Keratinocyte (primary cell): ENCODE measurements around the gene APP. TPM values are rescaled to one million over a fixed set of nuclear protein-coding genes. Genes with fewer than 3 reads are reported as not detected.

ENCODE experiments used
- DNase-seq: peaks from one replicate; pipeline ENCODE4 v3.0.0-alpha.2; 2011; ENCODE audit warnings: low read depth, missing footprints, low spot score
- FAIRE-seq: peaks from 2 replicates; lab custom pipeline; 2011; peaks lifted over from hg19 to GRCh38; lab: Jason Lieb, UNC
- H2AFZ ChIP-seq: 2 replicates; pipeline ENCODE4 v1.6.0; 2012; ENCODE audit warnings: low read length, control low read depth, inconsistent platforms; ENCODE audit not compliant: control insufficient read depth
- H3K27ac ChIP-seq: 2 replicates; pipeline ENCODE4 v1.5.1; 2011; ENCODE audit warnings: low read length; ENCODE audit not compliant: control insufficient read depth, insufficient read depth
- H3K27me3 ChIP-seq: 3 replicates; pipeline ENCODE4 v1.6.0; 2011; ENCODE audit warnings: low read length; ENCODE audit not compliant: control insufficient read depth, insufficient read depth; ENCODE audit errors: extremely low read depth
- H3K36me3 ChIP-seq, 2 experiments: 2 replicates in 1 of 2; 3 replicates in 1 of 2; pipeline ENCODE4 v1.5.1; 2011; ENCODE audit warnings: low read length in 2 of 2, mild to moderate bottlenecking in 1 of 2; ENCODE audit not compliant: control insufficient read depth in 2 of 2, insufficient read depth in 2 of 2; ENCODE audit errors: extremely low read depth in 1 of 2
- H3K4me1 ChIP-seq: 3 replicates; pipeline ENCODE4 v1.5.1; 2011; ENCODE audit warnings: low read length; ENCODE audit not compliant: control insufficient read depth, insufficient read depth; ENCODE audit errors: extremely low read depth
- H3K4me2 ChIP-seq: 3 replicates; pipeline ENCODE4 v1.6.0; 2011; ENCODE audit warnings: low read depth, low read length; ENCODE audit not compliant: control insufficient read depth, insufficient read depth; ENCODE audit errors: extremely low read depth
- H3K4me3 ChIP-seq, 3 experiments: fragments of 200-600 bp in 1 of 3; sonication (generic) in 1 of 3; 2 replicates in 2 of 3; 3 replicates in 1 of 3; pipeline ENCODE4 v1.5.1; 2011 to 2016; ENCODE audit warnings: low read length in 3 of 3, mild to moderate bottlenecking in 3 of 3, control low read depth in 2 of 3, inconsistent platforms in 1 of 3, low read depth in 1 of 3, mixed read lengths in 1 of 3, mixed run types in 1 of 3, moderate library complexity in 1 of 3; ENCODE audit not compliant: control insufficient read depth in 2 of 3, insufficient read depth in 2 of 3; ENCODE audit errors: extremely low read depth in 1 of 3
- H3K79me2 ChIP-seq: 2 replicates; pipeline ENCODE4 v1.6.0; 2012; ENCODE audit warnings: low read length; ENCODE audit not compliant: control insufficient read depth, insufficient read depth
- H3K9ac ChIP-seq: 3 replicates; pipeline ENCODE4 v1.6.0; 2011; ENCODE audit warnings: low read length; ENCODE audit not compliant: control insufficient read depth, insufficient read depth; ENCODE audit errors: extremely low read depth
- H3K9me1 ChIP-seq: 3 replicates; pipeline ENCODE4 v1.6.0; 2011; ENCODE audit warnings: low read length; ENCODE audit not compliant: control insufficient read depth, insufficient read depth; ENCODE audit errors: extremely low read depth
- H3K9me3 ChIP-seq: 2 replicates; pipeline ENCODE4 v1.5.1; 2012; ENCODE audit warnings: low read depth, low read length; ENCODE audit not compliant: control insufficient read depth
- H4K20me1 ChIP-seq: 3 replicates; pipeline ENCODE4 v1.6.0; 2011; ENCODE audit warnings: low read length; ENCODE audit not compliant: control insufficient read depth, insufficient read depth; ENCODE audit errors: extremely low read depth
- CTCF ChIP-seq, 3 experiments: IDR thresholded peaks in 1 of 3; conservative IDR thresholded peaks in 1 of 3; optimal IDR thresholded peaks in 1 of 3; 2 replicates in 2 of 3; 3 replicates in 1 of 3; pipeline versions ENCODE3 to v1.5.1; 2011; ENCODE audit warnings: low read length in 3 of 3, mild to moderate bottlenecking in 3 of 3, moderate library complexity in 2 of 3, control low read depth in 1 of 3, inconsistent platforms in 1 of 3; ENCODE audit not compliant: insufficient read depth in 2 of 3; ENCODE audit errors: extremely low read depth in 1 of 3
- EZH2 ChIP-seq: IDR thresholded peaks from one replicate; pipeline ENCODE4 v1.6.1; 2012; ENCODE audit warnings: inconsistent platforms, mild to moderate bottlenecking, low read length, moderate library complexity
- dilution Hi-C: fragments of 300-500 bp; cut with MboI; formaldehyde crosslinking; loops from one replicate; pipeline ENCODE4 v1.7.0; 2020; ENCODE audit warnings: low sequenced_read_pairs; ENCODE audit not compliant: extremely low pct_ligation_motif_present
- polyA plus RNA-seq, 5 experiments: library from polyadenylated mRNA; depleted of rRNA in 3 of 5; stranded (reverse) in 3 of 5; stranded (forward) in 1 of 5; unstranded in 1 of 5; fragments of >200 nt; gene quantifications; 1 replicate in 1 of 5; 2 replicates in 3 of 5; 3 replicates in 1 of 5; pipeline versions ENCODE4 v1.2.1 to v1.2.3, GENCODE V29; 2011 to 2012; ENCODE audit warnings: missing spikeins in 2 of 5, low read depth in 1 of 5, low replicate concordance in 1 of 5

The APP gene
- polyA plus RNA-seq, 1 donor (not counting 4 experiments of a cell fraction or from before 2014, with no cell fraction given), result 1,015 TPM

- Histone ChIP-seq H3K79me2 (peaks cover 98% of the 10 kb centered on the region), H3K36me3 (peaks cover 3% of the 10 kb centered on the region in 2 experiments), H3K4me3 (no peak overlapping the region), H3K4me1 (peaks cover 17% of the 10 kb centered on the region), H4K20me1 (peaks cover 27% of the 10 kb centered on the region), H3K27ac (no peak overlapping the region), H3K4me2 (no peak overlapping the region), H3K9ac (no peak overlapping the region), H2AFZ (no peak overlapping the region), H3K9me3 (no peaks in the 10 kb centered on the region), H3K9me1 (peaks cover 3% of the 10 kb centered on the region), H3K27me3 (no peaks in the 10 kb centered on the region)
- dilution Hi-C loops, result no loop called here
- FAIRE-seq (no peak), DNase-seq (no peak)
- no peak for TF ChIP-seq EZH2
- TF ChIP-seq CTCF (optimal IDR thresholded peaks at IDR 0.05 in 1 of 3, IDR thresholded peaks at IDR 0.05 in 1 of 3, conservative IDR thresholded peaks at IDR 0.05 in 1 of 3; ENCODE audit: extremely low read depth in 1 of 3, insufficient read depth in 2 of 3, low read length in 3 of 3), result no peak
These were observed 100.4 kb downstream of the APP start for GRCh38 chr21:26070121-26070520.

GRCh38 chr21:26068776-26069175 is 101.8 kb downstream of the APP start:
- FAIRE-seq (peak; percentile 48), DNase-seq (no peak)
- peaks cover 17% of the 10 kb centered on the region for H3K4me1 ChIP-seq
- no peak overlapping the region for H3K27ac ChIP-seq
- no peak overlapping the region for H3K4me2 ChIP-seq
- TF ChIP-seq CTCF (optimal IDR thresholded peaks at IDR 0.05 in 1 of 3, IDR thresholded peaks at IDR 0.05 in 1 of 3, conservative IDR thresholded peaks at IDR 0.05 in 1 of 3; ENCODE audit: extremely low read depth in 1 of 3, insufficient read depth in 2 of 3, low read length in 3 of 3) (no peak), EZH2 (no peak)
- H3K79me2 ChIP-seq, result peaks cover 98% of the 10 kb centered on the region
- H4K20me1 ChIP-seq, result peaks cover 31% of the 10 kb centered on the region
- H3K9ac ChIP-seq, result no peak overlapping the region
- no peak overlapping the region for H2AFZ ChIP-seq
- no peak overlapping the region for H3K4me3 ChIP-seq
- H3K9me1 ChIP-seq, result peaks cover 3% of the 10 kb centered on the region
- peaks cover 3% of the 10 kb centered on the region in 2 experiments for H3K36me3 ChIP-seq
- dilution Hi-C loops, result no loop called here
- H3K9me3 ChIP-seq, result no peaks in the 10 kb centered on the region
- H3K27me3 ChIP-seq, result no peaks in the 10 kb centered on the region
